HepG2 (cell line): ENCODE results near the gene TOP2A. TPM values are rescaled to one million over a fixed set of nuclear protein-coding genes. Genes with fewer than 3 reads are reported as not detected.

Source experiments
- BATF2 ChIP-seq: sonication (generic); formaldehyde crosslinking; IDR thresholded peaks from 2 replicates; pipeline ENCODE4 v1.8.0; 2022; ENCODE audit warnings: mild to moderate bottlenecking, missing genetic modification reagents, moderate library complexity
- CBFB ChIP-seq: sonication (generic); formaldehyde crosslinking; IDR thresholded peaks from 2 replicates; pipeline ENCODE4 v1.4.0; 2020; ENCODE audit warnings: missing genetic modification reagents
- IRF2 ChIP-seq: IDR thresholded peaks from 2 replicates; pipeline ENCODE4 v1.6.1; 2018; ENCODE audit warnings: missing genetic modification reagents, missing compliant biosample characterization
- PTBP1 ChIP-seq: fragments of 200-400 bp; formaldehyde crosslinking; IDR thresholded peaks from 2 replicates; pipeline ENCODE4 v1.6.1; 2018; ENCODE audit warnings: low read length, low read depth; ENCODE audit not compliant: poor library complexity, severe bottlenecking
- RBM22 ChIP-seq: fragments of 200-400 bp; formaldehyde crosslinking; optimal IDR thresholded peaks from 2 replicates; pipeline ENCODE3; 2017; ENCODE audit warnings: mild to moderate bottlenecking, low read length, moderate library complexity
- REXO4 ChIP-seq: sonication (generic); formaldehyde crosslinking; IDR thresholded peaks from 2 replicates; pipeline ENCODE4 v1.8.0; 2022; ENCODE audit warnings: missing genetic modification reagents, mild to moderate bottlenecking, borderline replicate concordance
- SUZ12 ChIP-seq: fragments of 150-350 bp; IDR thresholded peaks from 2 replicates; pipeline ENCODE4 v1.6.1; 2014; ENCODE audit warnings: low read depth, low read length
- TFE3 ChIP-seq: IDR thresholded peaks from 2 replicates; pipeline ENCODE4 v1.6.1; 2016
- ZBTB7B ChIP-seq: sonication (generic); formaldehyde crosslinking; IDR thresholded peaks from 2 replicates; pipeline ENCODE4 v1.4.0; 2020; ENCODE audit warnings: missing genetic modification reagents
- ZNF143 ChIP-seq: sonication (generic); formaldehyde crosslinking; IDR thresholded peaks from 2 replicates; pipeline ENCODE4 v1.4.0; 2020; ENCODE audit warnings: missing genetic modification reagents
- ZNF292 ChIP-seq: sonication (generic); formaldehyde crosslinking; IDR thresholded peaks from 2 replicates; pipeline ENCODE4 v1.8.1; 2022; ENCODE audit warnings: mild to moderate bottlenecking, low read depth, missing genetic modification reagents, borderline replicate concordance
- ZNF550 ChIP-seq: sonication (generic); formaldehyde crosslinking; IDR thresholded peaks from 2 replicates; pipeline ENCODE4 v1.4.0; 2020; ENCODE audit warnings: mild to moderate bottlenecking, missing genetic modification reagents, borderline replicate concordance
- ZNF749 ChIP-seq: sonication (generic); formaldehyde crosslinking; IDR thresholded peaks from 2 replicates; pipeline ENCODE4 v1.8.0; 2022; ENCODE audit warnings: mild to moderate bottlenecking, missing genetic modification reagents, moderate library complexity, borderline replicate concordance
- ZNF790 ChIP-seq: sonication (generic); formaldehyde crosslinking; IDR thresholded peaks from 2 replicates; pipeline ENCODE4 v1.8.0; 2022; ENCODE audit warnings: missing genetic modification reagents, mild to moderate bottlenecking, borderline replicate concordance
- ZNF816 ChIP-seq: sonication (generic); formaldehyde crosslinking; IDR thresholded peaks from 2 replicates; pipeline ENCODE4 v1.8.0; 2022; ENCODE audit warnings: missing genetic modification reagents, mild to moderate bottlenecking, borderline replicate concordance
- ZNF83 ChIP-seq: sonication (generic); formaldehyde crosslinking; IDR thresholded peaks from 2 replicates; pipeline ENCODE4 v1.4.0; 2020; ENCODE audit warnings: missing genetic modification reagents, mild to moderate bottlenecking, borderline replicate concordance
- polyA plus RNA-seq, 8 experiments: library from polyadenylated mRNA; depleted of rRNA in 3 of 8; stranded (reverse) in 7 of 8; unstranded in 1 of 8; fragments of >200 nt; fragmentation: Illumina TruSeq in 4 of 8; extraction: Trizol in 4 of 8; gene quantifications; 2 replicates each; pipeline versions ENCODE4 v1.2.1 to v1.2.3, GENCODE V29; 2011 to 2016; ENCODE audit warnings: low read depth in 4 of 8, missing spikeins in 1 of 8, mixed read lengths in 1 of 8; ENCODE audit not compliant: insufficient read depth in 1 of 8
- total RNA-seq, 5 experiments: library from RNA; depleted of rRNA; stranded (reverse); fragments of >200 nt; fragmentation: Illumina TruSeq; extraction: Trizol; gene quantifications; 2 replicates each; pipeline ENCODE4 v1.2.3, GENCODE V29; 2016; ENCODE audit warnings: low read depth in 1 of 5
- TF ChIP-seq, protein P1 (sequence below): sonication (generic); formaldehyde crosslinking; conservative IDR thresholded peaks from 2 replicates; pipeline ENCODE4 v1.8.0; 2022; ENCODE audit warnings: low read depth, missing genetic modification reagents
- TF ChIP-seq, protein P2 (sequence below): sonication (generic); formaldehyde crosslinking; IDR thresholded peaks from 2 replicates; pipeline ENCODE4 v1.4.0; 2020; ENCODE audit warnings: mild to moderate bottlenecking, missing genetic modification reagents

The TOP2A gene
- total and polyA plus RNA-seq, 2 of the 13 experiments (the other 11 are each of a cell fraction or from before 2014, with no cell fraction given): 108 to 327 TPM

DNA sequence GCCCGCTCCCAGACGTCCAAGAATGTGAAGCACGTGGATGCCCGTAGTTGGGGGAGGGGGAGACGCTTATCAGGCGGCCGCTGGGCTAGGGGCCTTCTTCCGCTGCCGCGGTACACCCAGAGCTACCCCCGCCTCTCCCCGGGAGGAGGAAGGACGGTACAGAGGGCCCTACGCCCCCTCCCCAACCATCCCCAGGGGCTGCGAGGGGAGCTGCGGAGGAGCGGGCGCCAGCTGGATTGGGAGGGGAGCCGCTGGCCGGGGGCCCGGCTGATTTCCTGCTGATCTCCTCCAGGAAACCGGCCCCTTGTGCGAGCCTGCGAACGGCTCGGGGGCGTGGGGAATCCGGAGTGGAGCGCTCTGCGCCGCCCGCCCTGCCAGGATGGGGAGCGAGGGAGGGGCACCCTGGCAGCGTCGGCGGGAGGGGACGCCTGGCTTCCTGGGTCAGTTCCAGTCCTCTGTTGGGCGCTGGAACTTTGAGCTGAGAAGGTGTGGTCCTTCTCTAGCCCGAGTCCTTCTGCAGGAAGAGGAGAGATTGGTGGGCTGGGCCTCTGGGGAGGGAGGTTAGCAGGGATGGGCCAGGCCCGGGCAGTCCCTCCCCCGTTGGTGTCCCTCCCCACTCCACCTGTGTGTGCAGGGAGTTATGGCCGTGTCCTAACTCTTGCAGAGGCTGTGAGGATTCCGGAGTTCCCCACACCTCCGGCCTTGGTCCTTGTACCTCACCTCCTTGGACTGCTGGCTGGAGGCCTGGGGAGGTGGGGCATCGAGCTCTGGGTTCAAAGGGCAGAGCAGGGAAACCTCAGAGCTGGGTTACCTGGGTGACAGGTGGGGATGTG, 72.3 kb downstream of the TOP2A start (continued):
- TF ChIP-seq, protein P1, sequence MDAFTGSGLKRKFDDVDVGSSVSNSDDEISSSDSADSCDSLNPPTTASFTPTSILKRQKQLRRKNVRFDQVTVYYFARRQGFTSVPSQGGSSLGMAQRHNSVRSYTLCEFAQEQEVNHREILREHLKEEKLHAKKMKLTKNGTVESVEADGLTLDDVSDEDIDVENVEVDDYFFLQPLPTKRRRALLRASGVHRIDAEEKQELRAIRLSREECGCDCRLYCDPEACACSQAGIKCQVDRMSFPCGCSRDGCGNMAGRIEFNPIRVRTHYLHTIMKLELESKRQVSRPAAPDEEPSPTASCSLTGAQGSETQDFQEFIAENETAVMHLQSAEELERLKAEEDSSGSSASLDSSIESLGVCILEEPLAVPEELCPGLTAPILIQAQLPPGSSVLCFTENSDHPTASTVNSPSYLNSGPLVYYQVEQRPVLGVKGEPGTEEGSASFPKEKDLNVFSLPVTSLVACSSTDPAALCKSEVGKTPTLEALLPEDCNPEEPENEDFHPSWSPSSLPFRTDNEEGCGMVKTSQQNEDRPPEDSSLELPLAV (CRISPR knock-in tag): no peak
- no peak for TF ChIP-seq SUZ12
- TF ChIP-seq ZNF550 (CRISPR knock-in tag): no peak
- no peak for TF ChIP-seq PTBP1
- no peak; the same call in 1 of the 2 replicates for TF ChIP-seq CBFB (CRISPR knock-in tag)
- TF ChIP-seq ZNF83 (CRISPR knock-in tag): peak; percentile 88; the same call in 1 of the 2 replicates
- no peak for TF ChIP-seq RBM22
- TF ChIP-seq, protein P2, sequence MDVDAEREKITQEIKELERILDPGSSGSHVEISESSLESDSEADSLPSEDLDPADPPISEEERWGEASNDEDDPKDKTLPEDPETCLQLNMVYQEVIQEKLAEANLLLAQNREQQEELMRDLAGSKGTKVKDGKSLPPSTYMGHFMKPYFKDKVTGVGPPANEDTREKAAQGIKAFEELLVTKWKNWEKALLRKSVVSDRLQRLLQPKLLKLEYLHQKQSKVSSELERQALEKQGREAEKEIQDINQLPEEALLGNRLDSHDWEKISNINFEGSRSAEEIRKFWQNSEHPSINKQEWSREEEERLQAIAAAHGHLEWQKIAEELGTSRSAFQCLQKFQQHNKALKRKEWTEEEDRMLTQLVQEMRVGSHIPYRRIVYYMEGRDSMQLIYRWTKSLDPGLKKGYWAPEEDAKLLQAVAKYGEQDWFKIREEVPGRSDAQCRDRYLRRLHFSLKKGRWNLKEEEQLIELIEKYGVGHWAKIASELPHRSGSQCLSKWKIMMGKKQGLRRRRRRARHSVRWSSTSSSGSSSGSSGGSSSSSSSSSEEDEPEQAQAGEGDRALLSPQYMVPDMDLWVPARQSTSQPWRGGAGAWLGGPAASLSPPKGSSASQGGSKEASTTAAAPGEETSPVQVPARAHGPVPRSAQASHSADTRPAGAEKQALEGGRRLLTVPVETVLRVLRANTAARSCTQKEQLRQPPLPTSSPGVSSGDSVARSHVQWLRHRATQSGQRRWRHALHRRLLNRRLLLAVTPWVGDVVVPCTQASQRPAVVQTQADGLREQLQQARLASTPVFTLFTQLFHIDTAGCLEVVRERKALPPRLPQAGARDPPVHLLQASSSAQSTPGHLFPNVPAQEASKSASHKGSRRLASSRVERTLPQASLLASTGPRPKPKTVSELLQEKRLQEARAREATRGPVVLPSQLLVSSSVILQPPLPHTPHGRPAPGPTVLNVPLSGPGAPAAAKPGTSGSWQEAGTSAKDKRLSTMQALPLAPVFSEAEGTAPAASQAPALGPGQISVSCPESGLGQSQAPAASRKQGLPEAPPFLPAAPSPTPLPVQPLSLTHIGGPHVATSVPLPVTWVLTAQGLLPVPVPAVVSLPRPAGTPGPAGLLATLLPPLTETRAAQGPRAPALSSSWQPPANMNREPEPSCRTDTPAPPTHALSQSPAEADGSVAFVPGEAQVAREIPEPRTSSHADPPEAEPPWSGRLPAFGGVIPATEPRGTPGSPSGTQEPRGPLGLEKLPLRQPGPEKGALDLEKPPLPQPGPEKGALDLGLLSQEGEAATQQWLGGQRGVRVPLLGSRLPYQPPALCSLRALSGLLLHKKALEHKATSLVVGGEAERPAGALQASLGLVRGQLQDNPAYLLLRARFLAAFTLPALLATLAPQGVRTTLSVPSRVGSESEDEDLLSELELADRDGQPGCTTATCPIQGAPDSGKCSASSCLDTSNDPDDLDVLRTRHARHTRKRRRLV: peak; percentile 80
- peak; percentile 71 for TF ChIP-seq ZBTB7B
- no peak for TF ChIP-seq ZNF143 (CRISPR knock-in tag)
- TF ChIP-seq ZNF790 (CRISPR knock-in tag): peak; percentile 85
- no peak for TF ChIP-seq REXO4 (CRISPR knock-in tag)
- TF ChIP-seq ZNF749 (CRISPR knock-in tag): no peak
- TF ChIP-seq BATF2: no peak
- peak; percentile 59 for TF ChIP-seq IRF2 (CRISPR knock-in tag)
- TF ChIP-seq ZNF816 (CRISPR knock-in tag): no peak; the same call in 1 of the 2 replicates
- TF ChIP-seq TFE3 (CRISPR knock-in tag): peak; percentile 61; the same call in 1 of the 2 replicates
- no peak for TF ChIP-seq ZNF292 (CRISPR knock-in tag)
